Ishikawa (cell line): ENCODE results near the gene ASPSCR1.

Experiments
- CEBPB ChIP-seq: IDR thresholded peaks from 2 replicates; pipeline ENCODE4 v1.6.1; 2012
- CREB1 ChIP-seq: IDR thresholded peaks from 2 replicates; pipeline ENCODE4 v1.6.1; 2012; ENCODE audit warnings: low read depth
- EGR1 ChIP-seq: IDR thresholded peaks from 2 replicates; pipeline ENCODE4 v1.6.1; 2012
- EP300 ChIP-seq: IDR thresholded peaks from 2 replicates; pipeline ENCODE4 v1.6.1; 2012; ENCODE audit warnings: borderline replicate concordance
- FOXM1 ChIP-seq: IDR thresholded peaks from 2 replicates; pipeline ENCODE4 v1.6.1; 2012; ENCODE audit warnings: low read depth, borderline replicate concordance
- NFIC ChIP-seq: IDR thresholded peaks from 2 replicates; pipeline ENCODE4 v1.6.1; 2012
- RAD21 ChIP-seq: IDR thresholded peaks from 2 replicates; pipeline ENCODE4 v1.6.1; 2012; ENCODE audit warnings: low read depth
- TAF1 ChIP-seq: IDR thresholded peaks from 2 replicates; pipeline ENCODE4 v1.6.1; 2012; ENCODE audit warnings: low read depth, mild to moderate bottlenecking
- TCF12 ChIP-seq: IDR thresholded peaks from 2 replicates; pipeline ENCODE4 v1.6.1; 2012; ENCODE audit warnings: low read depth
- TEAD4 ChIP-seq: IDR thresholded peaks from 2 replicates; pipeline ENCODE4 v1.6.1; 2012
- YY1 ChIP-seq: IDR thresholded peaks from 2 replicates; pipeline ENCODE4 v1.6.1; 2012; ENCODE audit warnings: low read depth
- ZBTB7A ChIP-seq: IDR thresholded peaks from 2 replicates; pipeline ENCODE4 v1.6.1; 2012; ENCODE audit warnings: low read depth
- TF ChIP-seq, protein P1 (sequence below): IDR thresholded peaks from 2 replicates; pipeline ENCODE4 v1.6.1; 2012; ENCODE audit warnings: low read depth, mild to moderate bottlenecking
- TF ChIP-seq, protein P2 (sequence below): IDR thresholded peaks from 2 replicates; pipeline ENCODE4 v1.6.1; 2012
- TF ChIP-seq, protein P3 (sequence below): IDR thresholded peaks from 2 replicates; pipeline ENCODE4 v1.6.1; 2012

ASPSCR1 gene

DNA sequence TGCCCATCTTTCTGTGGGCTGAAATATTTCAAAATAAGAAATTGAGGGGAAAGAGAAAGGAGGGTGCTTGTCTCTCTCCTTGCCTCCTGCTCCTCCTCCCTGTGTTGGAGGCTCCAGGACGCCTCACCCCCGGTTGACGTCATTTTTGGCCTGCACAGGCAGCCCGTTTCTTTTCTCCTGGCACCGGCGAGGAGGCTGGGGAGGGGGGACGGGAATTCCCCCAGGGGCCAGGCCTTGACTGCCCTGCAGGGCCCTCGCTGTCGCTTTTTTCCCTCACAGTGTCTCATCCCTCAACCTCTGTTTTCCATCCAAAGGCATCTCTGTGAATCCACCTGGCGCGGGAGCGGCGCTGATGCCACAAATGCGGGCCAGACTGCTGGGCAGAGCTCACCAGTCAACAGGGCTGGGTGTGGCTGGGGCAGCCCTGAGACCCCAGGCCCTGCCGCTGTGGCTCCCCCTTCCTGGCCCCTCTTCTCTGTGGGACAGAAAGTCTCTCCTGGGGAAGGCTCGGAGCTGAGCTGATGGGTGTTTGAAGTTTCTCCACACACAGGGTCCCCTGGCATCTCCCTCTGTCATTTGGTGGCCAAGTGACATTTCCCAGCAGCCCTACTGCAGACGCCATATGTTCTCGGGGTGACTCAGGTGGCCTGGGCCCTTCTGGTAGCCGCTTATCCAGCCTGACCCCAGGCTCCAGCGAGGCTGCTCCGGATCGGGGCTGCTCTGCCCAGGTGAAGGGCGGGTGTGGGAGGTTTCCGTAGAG, 29.2 kb downstream of the ASPSCR1 start:
- TF ChIP-seq TCF12 (no peak), ZBTB7A (no peak), FOXM1 (no peak), CREB1 (no peak), EP300 (no peak), EGR1 (no peak), YY1 (no peak), RAD21 (no peak), NFIC (no peak)
- TF ChIP-seq, protein P1, sequence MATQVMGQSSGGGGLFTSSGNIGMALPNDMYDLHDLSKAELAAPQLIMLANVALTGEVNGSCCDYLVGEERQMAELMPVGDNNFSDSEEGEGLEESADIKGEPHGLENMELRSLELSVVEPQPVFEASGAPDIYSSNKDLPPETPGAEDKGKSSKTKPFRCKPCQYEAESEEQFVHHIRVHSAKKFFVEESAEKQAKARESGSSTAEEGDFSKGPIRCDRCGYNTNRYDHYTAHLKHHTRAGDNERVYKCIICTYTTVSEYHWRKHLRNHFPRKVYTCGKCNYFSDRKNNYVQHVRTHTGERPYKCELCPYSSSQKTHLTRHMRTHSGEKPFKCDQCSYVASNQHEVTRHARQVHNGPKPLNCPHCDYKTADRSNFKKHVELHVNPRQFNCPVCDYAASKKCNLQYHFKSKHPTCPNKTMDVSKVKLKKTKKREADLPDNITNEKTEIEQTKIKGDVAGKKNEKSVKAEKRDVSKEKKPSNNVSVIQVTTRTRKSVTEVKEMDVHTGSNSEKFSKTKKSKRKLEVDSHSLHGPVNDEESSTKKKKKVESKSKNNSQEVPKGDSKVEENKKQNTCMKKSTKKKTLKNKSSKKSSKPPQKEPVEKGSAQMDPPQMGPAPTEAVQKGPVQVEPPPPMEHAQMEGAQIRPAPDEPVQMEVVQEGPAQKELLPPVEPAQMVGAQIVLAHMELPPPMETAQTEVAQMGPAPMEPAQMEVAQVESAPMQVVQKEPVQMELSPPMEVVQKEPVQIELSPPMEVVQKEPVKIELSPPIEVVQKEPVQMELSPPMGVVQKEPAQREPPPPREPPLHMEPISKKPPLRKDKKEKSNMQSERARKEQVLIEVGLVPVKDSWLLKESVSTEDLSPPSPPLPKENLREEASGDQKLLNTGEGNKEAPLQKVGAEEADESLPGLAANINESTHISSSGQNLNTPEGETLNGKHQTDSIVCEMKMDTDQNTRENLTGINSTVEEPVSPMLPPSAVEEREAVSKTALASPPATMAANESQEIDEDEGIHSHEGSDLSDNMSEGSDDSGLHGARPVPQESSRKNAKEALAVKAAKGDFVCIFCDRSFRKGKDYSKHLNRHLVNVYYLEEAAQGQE = no peak
- TF ChIP-seq, protein P2, sequence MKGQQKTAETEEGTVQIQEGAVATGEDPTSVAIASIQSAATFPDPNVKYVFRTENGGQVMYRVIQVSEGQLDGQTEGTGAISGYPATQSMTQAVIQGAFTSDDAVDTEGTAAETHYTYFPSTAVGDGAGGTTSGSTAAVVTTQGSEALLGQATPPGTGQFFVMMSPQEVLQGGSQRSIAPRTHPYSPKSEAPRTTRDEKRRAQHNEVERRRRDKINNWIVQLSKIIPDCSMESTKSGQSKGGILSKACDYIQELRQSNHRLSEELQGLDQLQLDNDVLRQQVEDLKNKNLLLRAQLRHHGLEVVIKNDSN = no peak

- TF ChIP-seq RAD21 = no peak
- TF ChIP-seq FOXM1 = no peak
- TF ChIP-seq, protein P3, sequence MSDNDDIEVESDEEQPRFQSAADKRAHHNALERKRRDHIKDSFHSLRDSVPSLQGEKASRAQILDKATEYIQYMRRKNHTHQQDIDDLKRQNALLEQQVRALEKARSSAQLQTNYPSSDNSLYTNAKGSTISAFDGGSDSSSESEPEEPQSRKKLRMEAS = no peak
Measured at GRCh38 chr17:82007228-82007494, 29.7 kb downstream of the ASPSCR1 start.

GRCh38 chr17:82007495-82008257, 30.2 kb downstream of the ASPSCR1 start:
- no peak for TF ChIP-seq TAF1
- no peak for TF ChIP-seq TCF12
- TF ChIP-seq ZBTB7A = no peak
- TF ChIP-seq, protein P1 = no peak
- TF ChIP-seq, protein P3 = no peak
- TF ChIP-seq CEBPB = no peak
- TF ChIP-seq TEAD4 = no peak
- TF ChIP-seq, protein P2 = no peak

DNA sequence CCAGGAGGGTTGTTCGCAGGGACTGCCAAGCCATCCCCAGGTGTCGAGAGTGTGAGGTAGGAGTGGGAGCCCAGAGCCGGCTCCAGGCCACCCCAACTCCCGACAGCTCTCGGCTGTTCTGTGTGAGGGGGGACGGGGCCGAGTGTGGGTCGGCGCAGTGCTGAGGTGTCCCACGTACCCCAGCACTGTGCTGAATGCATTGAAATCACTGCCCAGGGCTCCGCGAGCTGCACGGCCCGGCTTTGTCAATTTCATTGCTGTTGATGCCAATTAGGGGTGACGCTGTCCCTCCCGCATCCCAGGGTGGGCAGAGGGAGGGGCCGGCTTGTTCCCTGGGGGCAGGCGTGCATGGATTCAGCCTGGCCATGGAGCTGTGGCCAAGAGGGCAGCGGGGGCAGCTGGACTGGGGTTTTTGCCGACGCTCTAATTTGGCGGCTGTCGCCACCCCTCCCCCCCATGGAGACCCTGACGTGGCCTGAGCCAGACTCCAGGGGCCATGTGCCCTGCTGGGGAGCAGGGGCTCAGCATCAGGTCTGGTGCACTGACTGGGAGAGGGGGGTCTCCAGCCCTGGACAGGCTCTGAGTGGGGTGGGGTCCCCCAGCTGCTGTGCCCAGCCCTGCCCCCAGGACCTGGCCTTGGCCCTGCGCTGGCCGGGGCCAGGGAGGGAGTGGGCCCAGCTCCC, 31.0 kb downstream of the ASPSCR1 start:
- no peak for TF ChIP-seq TEAD4
- no peak for TF ChIP-seq FOXM1

DNA sequence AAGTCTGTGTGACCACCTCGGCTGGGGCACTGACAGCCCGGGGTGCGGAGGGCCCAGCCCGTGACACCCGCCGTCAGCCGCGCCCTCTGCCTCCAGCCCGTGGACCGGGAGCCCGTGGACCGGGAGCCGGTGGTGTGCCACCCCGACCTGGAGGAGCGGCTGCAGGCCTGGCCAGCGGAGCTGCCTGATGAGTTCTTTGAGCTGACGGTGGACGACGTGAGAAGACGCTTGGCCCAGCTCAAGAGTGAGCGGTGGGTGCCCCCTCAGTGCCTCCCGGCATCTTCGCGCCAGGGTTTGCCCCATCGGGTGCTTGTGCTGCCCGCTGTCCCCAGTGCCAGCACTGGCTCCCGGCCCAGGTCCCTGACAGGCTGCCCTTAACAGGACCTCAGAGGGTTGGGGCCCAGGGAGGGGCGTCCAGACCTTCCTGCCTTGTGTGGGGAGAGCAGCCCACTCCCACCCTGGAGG, 31.5 kb downstream of the ASPSCR1 start:
- TF ChIP-seq EGR1 = no peak
- TF ChIP-seq CEBPB = no peak
- no peak for TF ChIP-seq TCF12
- no peak for TF ChIP-seq TEAD4
- TF ChIP-seq NFIC = no peak
- TF ChIP-seq, protein P3 = no peak
- no peak for TF ChIP-seq FOXM1

GRCh38 chr17:82009413-82009812, 32.0 kb downstream of the ASPSCR1 start:
- TF ChIP-seq, protein P1 = no peak
- TF ChIP-seq RAD21 = no peak
- no peak for TF ChIP-seq TEAD4
- TF ChIP-seq, protein P2 = no peak
- TF ChIP-seq EP300 = no peak
- no peak for TF ChIP-seq YY1
- no peak for TF ChIP-seq NFIC
